Spleen (tissue), 11 donors: ENCODE measurements around the gene WDR72. TPM values are rescaled to one million over a fixed set of nuclear protein-coding genes. Genes with fewer than 3 reads are reported as not detected.

ENCODE experiments used
- DNase-seq: peaks from one replicate; pipeline ENCODE4 v3.0.0-alpha.2; 2020
- H3K27ac ChIP-seq, 8 donors: fragments of 200-600 bp; sonication (generic) in 7 of 8; 1 replicate in 4 of 8; 2 replicates in 4 of 8; pipeline versions ENCODE4 v1.5.0 to v1.8.0; 2016 to 2021; ENCODE audit warnings: inconsistent platforms in 4 of 8, mild to moderate bottlenecking in 4 of 8, moderate library complexity in 1 of 8
- H3K27me3 ChIP-seq, 7 donors: fragments of 200-600 bp; sonication (generic) in 6 of 7; replicated peaks in 1 of 7; 1 replicate in 4 of 7; 2 replicates in 3 of 7; pipeline versions ENCODE4 v1.5.0 to v1.8.0; 2016 to 2021; ENCODE audit warnings: inconsistent platforms in 3 of 7, mild to moderate bottlenecking in 1 of 7
- H3K36me3 ChIP-seq, 6 donors: fragments of 200-600 bp; sonication (generic) in 5 of 6; 1 replicate in 4 of 6; 2 replicates in 2 of 6; pipeline versions ENCODE4 v1.5.0 to v1.8.0; 2016 to 2021; ENCODE audit warnings: inconsistent platforms in 2 of 6
- H3K4me1 ChIP-seq, 6 donors: fragments of 200-600 bp; sonication (generic) in 5 of 6; 1 replicate in 3 of 6; 2 replicates in 3 of 6; pipeline versions ENCODE4 v1.5.0 to v1.8.0; 2016 to 2021; ENCODE audit warnings: inconsistent platforms in 3 of 6
- H3K4me3 ChIP-seq, 8 donors: fragments of 200-600 bp; sonication (generic) in 7 of 8; 1 replicate in 4 of 8; 2 replicates in 4 of 8; pipeline versions ENCODE4 v1.5.0 to v1.8.0; 2016 to 2021; ENCODE audit warnings: inconsistent platforms in 4 of 8, mild to moderate bottlenecking in 4 of 8, moderate library complexity in 2 of 8
- H3K9me3 ChIP-seq, 8 donors: fragments of 200-600 bp; sonication (generic) in 7 of 8; 1 replicate in 4 of 8; 2 replicates in 4 of 8; pipeline versions ENCODE4 v1.5.0 to v1.8.0; 2016 to 2021; ENCODE audit warnings: inconsistent platforms in 4 of 8
- CTCF ChIP-seq, 11 experiments: fragments of 200-600 bp in 7 of 11; fragments of 450-650 bp in 4 of 11; sonication (generic) in 4 of 11; IDR thresholded peaks in 8 of 11; conservative IDR thresholded peaks in 3 of 11; 1 replicate in 7 of 11; 2 replicates in 4 of 11; pipeline versions ENCODE4 v1.4.0 to v1.8.0; 2016 to 2021; ENCODE audit warnings: antibody characterized with exemption in 11 of 11, inconsistent platforms in 4 of 11, mild to moderate bottlenecking in 1 of 11
- POLR2A ChIP-seq, 3 donors: fragments of 450-650 bp; IDR thresholded peaks; one replicate each; pipeline ENCODE4 v1.5.1; 2017; ENCODE audit warnings: antibody characterized with exemption in 3 of 3, mild to moderate bottlenecking in 1 of 3
- POLR2AphosphoS5 ChIP-seq, 3 donors: sonication (generic); formaldehyde crosslinking; IDR thresholded peaks; one replicate each; pipeline ENCODE4 v1.5.1; 2017; ENCODE audit warnings: antibody characterized with exemption in 3 of 3
- WGBS, 5 donors: extraction: QIAGEN DNeasy Blood & Tissue Kit in 3 of 5; methylation state at CpG; one replicate each; pipeline versions ENCODE4 v1.1.5 to v1.1.7; 2013 to 2018; 5-methylcytosine and 5-hydroxymethylcytosine counted together
- intact Hi-C: fragments of 100-400 bp; cut with DNase I; formaldehyde crosslinking; loops from one replicate; pipeline ENCODE4 v1.15.0; 2023; ENCODE audit warnings: low total_unique reads
- polyA plus RNA-seq, 3 donors: library from polyadenylated mRNA; stranded (reverse); fragments of 200-250 nt; gene quantifications; one replicate each; pipeline ENCODE4 v1.2.1, GENCODE V29; 2013
- total RNA-seq, 7 donors: library from RNA; depleted of rRNA in 3 of 7; stranded (reverse); fragments of >200 nt in 3 of 7; fragmentation: NEBNext Ultra II Directional in 4 of 7; extraction: Animal tissue kit (Norgen Biotek cat#: 25700) in 4 of 7; gene quantifications; one replicate each; pipeline versions ENCODE4 v1.1.0 to v1.2.1, GENCODE V29; 2016 to 2021
- donor health status: healthy with polysubstance abuse.
- donor health status: DM: no; HTN: no; CAD: no; lungs with moderate emphysema.
- donor health status: DM: no; HTN: no; CAD: no.
- donor health status: Bipolar disorder and iron deficiency.
- donor health status: healthy.
- donor health status: DM: no; HTN: no; CAD: no.
- donor health status: DM: yes; HTN: yes; CAD: no.

The WDR72 gene
- total and polyA plus RNA-seq, 10 donors: not detected

GRCh38 chr15:53530761-53531160, 228.7 kb downstream of the WDR72 start:
- WGBS, 5 donors: 57 to 72% (median 66%) methylated on average over 3 of the region's 3 CpGs
- no peak for DNase-seq

GRCh38 chr15:53527996-53528395, 231.5 kb downstream of the WDR72 start:
- DNase-seq: no peak
- Histone ChIP-seq H3K27ac (no peak overlapping the region), H3K36me3 (no peaks in the 10 kb centered on the region), H3K27me3 (no peaks in the 10 kb centered on the region), H3K9me3 (no peaks in the 10 kb centered on the region), H3K4me3 (no peak overlapping the region), H3K4me1 (no peaks in the 10 kb centered on the region)
- intact Hi-C loops: no loop called here
- no peak for TF ChIP-seq CTCF (IDR thresholded peaks at IDR 0.05 in 8 of 11, conservative IDR thresholded peaks at IDR 0.05 in 3 of 11)
- no peak for TF ChIP-seq POLR2A (IDR thresholded peaks at IDR 0.05)
- TF ChIP-seq POLR2AphosphoS5 (IDR thresholded peaks at IDR 0.05): no peak

More at GRCh38 chr15:53530761-53531160, 228.7 kb downstream of the WDR72 start:
- Histone ChIP-seq H3K27ac (no peak overlapping the region), H3K27me3 (no peaks in the 10 kb centered on the region), H3K9me3 (no peaks in the 10 kb centered on the region), H3K4me1 (no peaks in the 10 kb centered on the region), H3K36me3 (no peaks in the 10 kb centered on the region), H3K4me3 (no peak overlapping the region)
- intact Hi-C loops: no loop called here
- TF ChIP-seq POLR2AphosphoS5 (IDR thresholded peaks at IDR 0.05) (no peak), CTCF (IDR thresholded peaks at IDR 0.05 in 8 of 11, conservative IDR thresholded peaks at IDR 0.05 in 3 of 11) (no peak), POLR2A (IDR thresholded peaks at IDR 0.05) (no peak)

- Histone ChIP-seq H3K27ac (no peak overlapping the region), H3K9me3 (no peaks in the 10 kb centered on the region), H3K27me3 (no peaks in the 10 kb centered on the region), H3K36me3 (no peaks in the 10 kb centered on the region), H3K4me3 (no peak overlapping the region), H3K4me1 (no peaks in the 10 kb centered on the region)
- WGBS, 5 donors: 0 to 51% (median 43%) methylated on average over 1 of the region's 1 CpG
- DNase-seq: no peak
- intact Hi-C loops: no loop called here
- TF ChIP-seq POLR2AphosphoS5 (IDR thresholded peaks at IDR 0.05) (no peak), CTCF (IDR thresholded peaks at IDR 0.05 in 8 of 11, conservative IDR thresholded peaks at IDR 0.05 in 3 of 11) (no peak), POLR2A (IDR thresholded peaks at IDR 0.05) (no peak)
These were observed 233.6 kb downstream of the WDR72 start for GRCh38 chr15:53525894-53526293.

- DNase-seq: no peak
- Histone ChIP-seq H3K4me3 (no peak overlapping the region), H3K36me3 (no peaks in the 10 kb centered on the region), H3K27me3 (no peaks in the 10 kb centered on the region), H3K9me3 (no peaks in the 10 kb centered on the region), H3K4me1 (no peaks in the 10 kb centered on the region), H3K27ac (no peak overlapping the region)
- intact Hi-C loops: no loop called here
- no peak for TF ChIP-seq CTCF (IDR thresholded peaks at IDR 0.05 in 8 of 11, conservative IDR thresholded peaks at IDR 0.05 in 3 of 11)
- WGBS, 5 donors: 54 to 68% (median 61%) methylated on average over 3 of the region's 3 CpGs
These were observed 236.5 kb downstream of the WDR72 start for GRCh38 chr15:53522991-53523390.
